ENCODE data around the gene DET1.

DNA sequence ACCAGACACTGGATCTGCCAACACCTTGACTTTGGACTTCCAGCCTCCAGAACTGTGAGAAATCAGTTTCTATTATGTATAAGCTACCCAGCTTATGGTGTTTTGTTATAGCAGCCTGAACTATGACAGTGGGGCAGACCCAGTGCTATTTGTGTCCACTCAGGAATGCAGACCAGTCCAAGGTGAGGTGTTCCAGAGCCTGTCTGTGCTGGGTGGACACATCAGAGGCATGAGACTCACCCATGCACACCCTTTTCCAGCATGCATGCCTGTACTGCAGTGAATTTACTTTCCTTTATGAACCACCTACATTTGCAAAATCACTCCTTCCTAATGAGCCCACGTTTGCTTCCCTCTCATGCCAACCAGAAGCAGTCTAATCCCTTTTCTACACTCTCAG is 27.6 kb upstream of the DET1 start:
- TF ChIP-seq, protein P1, sequence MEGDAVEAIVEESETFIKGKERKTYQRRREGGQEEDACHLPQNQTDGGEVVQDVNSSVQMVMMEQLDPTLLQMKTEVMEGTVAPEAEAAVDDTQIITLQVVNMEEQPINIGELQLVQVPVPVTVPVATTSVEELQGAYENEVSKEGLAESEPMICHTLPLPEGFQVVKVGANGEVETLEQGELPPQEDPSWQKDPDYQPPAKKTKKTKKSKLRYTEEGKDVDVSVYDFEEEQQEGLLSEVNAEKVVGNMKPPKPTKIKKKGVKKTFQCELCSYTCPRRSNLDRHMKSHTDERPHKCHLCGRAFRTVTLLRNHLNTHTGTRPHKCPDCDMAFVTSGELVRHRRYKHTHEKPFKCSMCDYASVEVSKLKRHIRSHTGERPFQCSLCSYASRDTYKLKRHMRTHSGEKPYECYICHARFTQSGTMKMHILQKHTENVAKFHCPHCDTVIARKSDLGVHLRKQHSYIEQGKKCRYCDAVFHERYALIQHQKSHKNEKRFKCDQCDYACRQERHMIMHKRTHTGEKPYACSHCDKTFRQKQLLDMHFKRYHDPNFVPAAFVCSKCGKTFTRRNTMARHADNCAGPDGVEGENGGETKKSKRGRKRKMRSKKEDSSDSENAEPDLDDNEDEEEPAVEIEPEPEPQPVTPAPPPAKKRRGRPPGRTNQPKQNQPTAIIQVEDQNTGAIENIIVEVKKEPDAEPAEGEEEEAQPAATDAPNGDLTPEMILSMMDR (IDR thresholded peaks at IDR 0.05): no peak
- no peak for TF ChIP-seq EP300 (IDR thresholded peaks at IDR 0.05)
- TF ChIP-seq POLR2A (IDR thresholded peaks at IDR 0.05): no peak

All from upper lobe of left lung (tissue), 4 donors.